GM10266 (cell line): ENCODE data around the gene ACTN1.

Experiments
- DNase-seq: peaks from one replicate; pipeline ENCODE4 v3.0.0; 2012; ENCODE audit errors: extremely low spot score
- TF ChIP-seq, protein P1 (sequence below): IDR thresholded peaks from 2 replicates; pipeline ENCODE4 v1.5.1; 2012; ENCODE audit warnings: mild to moderate bottlenecking, low read depth; ENCODE audit not compliant: control insufficient read depth, insufficient read depth; ENCODE audit errors: missing control alignments

The ACTN1 gene

DNA sequence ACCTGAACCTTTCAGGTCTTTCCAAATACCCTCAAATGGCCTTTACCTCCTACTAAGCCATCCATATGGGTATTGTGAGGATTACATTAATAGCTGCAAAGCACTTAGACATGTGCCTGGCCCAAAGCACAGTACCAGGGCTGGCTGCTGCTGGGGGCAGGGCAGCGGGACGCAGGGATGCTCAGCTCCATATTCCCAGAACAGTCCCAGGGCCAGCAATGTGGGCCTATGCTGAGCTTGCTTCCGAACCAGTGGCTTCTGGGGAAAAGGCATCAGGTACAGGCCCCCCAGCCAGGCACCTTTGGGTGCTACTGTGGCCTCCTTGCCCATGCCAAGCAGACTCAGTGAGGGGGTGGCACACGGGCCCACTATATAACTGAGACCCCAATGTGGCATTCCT, 10.4 kb downstream of the ACTN1 start:
- DNase-seq = no peak
- TF ChIP-seq, protein P1, sequence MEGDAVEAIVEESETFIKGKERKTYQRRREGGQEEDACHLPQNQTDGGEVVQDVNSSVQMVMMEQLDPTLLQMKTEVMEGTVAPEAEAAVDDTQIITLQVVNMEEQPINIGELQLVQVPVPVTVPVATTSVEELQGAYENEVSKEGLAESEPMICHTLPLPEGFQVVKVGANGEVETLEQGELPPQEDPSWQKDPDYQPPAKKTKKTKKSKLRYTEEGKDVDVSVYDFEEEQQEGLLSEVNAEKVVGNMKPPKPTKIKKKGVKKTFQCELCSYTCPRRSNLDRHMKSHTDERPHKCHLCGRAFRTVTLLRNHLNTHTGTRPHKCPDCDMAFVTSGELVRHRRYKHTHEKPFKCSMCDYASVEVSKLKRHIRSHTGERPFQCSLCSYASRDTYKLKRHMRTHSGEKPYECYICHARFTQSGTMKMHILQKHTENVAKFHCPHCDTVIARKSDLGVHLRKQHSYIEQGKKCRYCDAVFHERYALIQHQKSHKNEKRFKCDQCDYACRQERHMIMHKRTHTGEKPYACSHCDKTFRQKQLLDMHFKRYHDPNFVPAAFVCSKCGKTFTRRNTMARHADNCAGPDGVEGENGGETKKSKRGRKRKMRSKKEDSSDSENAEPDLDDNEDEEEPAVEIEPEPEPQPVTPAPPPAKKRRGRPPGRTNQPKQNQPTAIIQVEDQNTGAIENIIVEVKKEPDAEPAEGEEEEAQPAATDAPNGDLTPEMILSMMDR = no peak

DNA sequence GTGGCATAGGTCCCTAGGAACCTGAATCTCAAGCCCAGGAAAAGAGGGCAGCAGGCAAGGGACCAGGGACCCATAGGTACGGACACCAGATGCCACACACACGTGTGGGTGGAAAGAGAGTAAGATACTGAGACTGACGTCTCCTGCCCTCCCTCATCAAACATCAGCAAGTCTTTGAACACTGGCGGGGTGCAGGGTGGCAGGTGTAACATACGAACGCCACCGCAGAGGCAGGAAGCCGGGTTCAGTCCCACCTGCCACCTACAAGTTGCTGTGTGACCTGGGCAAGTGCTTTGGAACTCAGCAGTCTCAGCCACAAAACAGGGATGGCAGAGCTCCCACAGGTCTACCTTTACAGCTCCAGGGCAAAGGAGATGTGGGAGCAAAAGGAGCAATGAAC, 11.1 kb downstream of the ACTN1 start:
- no peak for DNase-seq

DNA sequence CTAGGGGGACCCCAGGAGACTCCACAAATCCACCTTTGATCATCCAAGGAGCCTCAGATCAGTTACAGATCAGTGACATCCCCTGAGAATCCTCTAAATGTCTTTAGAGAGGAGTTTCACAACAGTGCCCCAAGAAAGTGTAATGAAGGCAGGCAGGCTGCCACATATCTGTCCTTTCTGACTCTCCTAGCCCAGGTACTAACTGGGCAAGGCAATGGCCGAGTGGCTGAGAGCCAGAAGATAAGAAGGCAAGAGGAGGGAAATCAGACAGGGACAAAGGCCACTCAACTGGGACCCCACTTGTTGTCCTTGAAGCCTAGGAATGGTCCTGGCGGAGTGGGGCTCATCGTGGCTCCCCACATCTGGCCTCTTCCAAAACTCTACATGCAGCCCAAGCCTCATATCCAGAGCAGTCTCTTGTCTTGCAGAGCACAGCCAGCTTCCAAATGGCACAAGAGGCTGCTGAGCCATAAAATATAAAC, 11.6 kb downstream of the ACTN1 start:
- TF ChIP-seq, protein P1 = no peak
- DNase-seq = no peak

More for the DNA sequence above, 11.1 kb downstream of the ACTN1 start:
- TF ChIP-seq, protein P1 = no peak

DNA sequence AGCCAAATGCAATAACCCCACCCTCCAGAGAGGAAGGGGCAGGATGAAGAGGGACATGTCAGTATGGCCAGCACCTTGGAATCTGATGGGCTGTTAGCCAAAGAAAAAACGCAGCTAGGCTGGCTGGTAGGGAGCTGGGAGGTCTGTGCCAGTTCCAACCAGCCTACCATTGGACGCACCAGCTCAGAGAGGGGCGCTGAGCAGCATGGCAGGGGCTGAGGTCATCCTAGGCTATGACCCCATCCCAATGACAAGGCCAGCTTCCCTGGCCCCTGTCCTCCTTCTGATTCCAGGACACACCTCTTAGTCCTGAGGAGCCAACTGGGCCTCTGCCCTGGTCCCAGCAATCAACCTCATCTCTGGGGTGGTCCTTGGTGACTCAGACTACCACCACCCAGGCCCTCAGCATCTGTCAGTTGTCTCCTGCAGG, 12.2 kb downstream of the ACTN1 start:
- no peak for DNase-seq
- TF ChIP-seq, protein P1 = no peak

DNA sequence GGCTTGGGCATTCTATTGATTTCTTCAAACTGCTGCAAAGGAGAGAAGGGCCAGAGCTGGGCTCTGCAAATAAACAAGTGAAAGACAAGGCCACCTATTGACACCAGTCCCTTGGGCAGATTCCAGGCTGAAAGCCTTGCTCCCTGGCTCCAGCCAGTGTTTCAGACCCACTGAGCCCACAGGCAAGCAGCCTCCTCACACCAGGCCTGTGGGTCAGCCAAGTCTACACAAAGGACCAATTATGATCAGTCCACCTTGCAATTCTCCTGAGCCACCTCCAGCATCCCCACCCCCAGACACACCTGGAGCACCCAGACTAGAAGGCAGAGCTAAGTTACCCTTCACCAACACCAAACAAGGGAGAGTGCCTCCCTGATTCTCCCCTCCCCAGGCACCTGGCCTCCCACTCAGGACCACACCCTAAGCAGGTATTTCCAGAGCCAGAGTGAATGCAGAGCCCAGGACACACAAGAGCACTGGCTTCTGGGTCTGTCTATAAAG, 13.8 kb downstream of the ACTN1 start:
- DNase-seq = no peak
- TF ChIP-seq, protein P1 = no peak

DNA sequence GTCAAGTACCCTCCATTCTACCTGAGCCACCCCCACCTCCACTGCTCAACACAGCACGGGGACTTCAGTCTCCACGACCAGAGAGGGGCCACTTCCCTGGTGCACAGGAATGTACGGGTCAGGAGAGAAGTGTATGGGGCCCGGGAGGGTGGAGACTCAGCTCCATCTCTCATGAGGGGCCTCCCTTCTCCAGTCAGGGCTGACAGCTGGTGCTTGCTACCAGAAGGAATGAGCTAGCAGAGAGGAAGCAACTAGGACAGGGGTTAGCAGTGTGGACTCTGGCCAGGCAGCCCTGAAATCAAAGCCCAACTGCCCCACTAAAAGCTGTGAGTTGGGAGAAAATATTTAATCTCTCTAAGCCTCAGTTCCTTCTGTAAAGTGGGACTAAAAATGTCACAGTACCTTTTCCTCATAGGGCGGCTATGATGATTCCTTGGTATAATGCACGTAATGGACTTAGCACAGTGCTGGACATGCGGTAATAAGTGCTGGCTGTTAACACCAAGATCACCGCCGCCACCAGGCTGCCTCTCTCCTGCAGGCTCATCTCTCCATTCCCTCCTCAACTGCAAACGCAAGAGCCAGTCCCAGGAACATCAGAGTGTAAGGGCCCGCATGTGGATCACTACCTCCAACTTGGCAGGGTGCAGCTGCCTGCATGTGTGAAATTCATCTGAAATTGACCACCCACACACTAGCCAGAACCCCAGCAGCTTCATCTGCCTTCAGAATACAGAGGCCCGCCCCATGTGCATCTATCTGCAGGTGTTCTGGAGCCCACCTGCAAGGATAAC, 14.6 kb downstream of the ACTN1 start:
- no peak for DNase-seq
- TF ChIP-seq, protein P1 = no peak

DNA sequence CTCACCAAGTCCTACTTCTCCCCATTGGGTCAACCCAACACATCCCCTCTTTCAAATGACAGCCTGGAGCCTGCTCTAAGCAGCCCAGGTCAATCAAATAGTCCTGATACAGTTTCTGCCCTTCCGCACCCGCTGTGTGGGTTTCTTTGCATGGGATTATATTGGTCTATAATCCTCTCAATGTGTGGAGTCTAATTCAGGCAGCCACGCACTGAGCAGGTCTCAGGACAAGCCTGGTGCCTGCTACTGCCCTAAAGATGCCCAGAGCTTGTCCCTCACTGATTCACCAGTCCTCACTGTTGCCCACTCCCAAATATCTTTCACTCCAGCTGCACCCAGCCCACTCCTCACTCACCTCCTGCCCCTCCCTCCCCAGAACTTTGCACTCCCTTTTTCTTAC, 16.4 kb downstream of the ACTN1 start:
- no peak for DNase-seq

More for the DNA sequence above, 16.4 kb downstream of the ACTN1 start:
- TF ChIP-seq, protein P1 = no peak
